Esophagus muscularis mucosa (tissue), 4 donors: ENCODE data around the gene CRACDL.

ENCODE experiments used
- CTCF ChIP-seq, 3 experiments: fragments of 200-600 bp in 2 of 3; fragments of 450-650 bp in 1 of 3; sonication (generic) in 2 of 3; IDR thresholded peaks; one replicate each; pipeline ENCODE4 v1.5.1; 2017 to 2019; ENCODE audit warnings: antibody characterized with exemption in 3 of 3, mild to moderate bottlenecking in 2 of 3, moderate library complexity in 1 of 3
- EP300 ChIP-seq: sonication (generic); formaldehyde crosslinking; IDR thresholded peaks from one replicate; pipeline ENCODE4 v1.6.1; 2017; ENCODE audit warnings: antibody characterized with exemption
- POLR2A ChIP-seq: fragments of 450-650 bp; IDR thresholded peaks from one replicate; pipeline ENCODE4 v1.6.1; 2017; ENCODE audit warnings: antibody characterized with exemption, moderate library complexity, mild to moderate bottlenecking, low read depth

GRCh38 chr2:98937906-98938305, 1.9 kb upstream of the CRACDL start:
- TF ChIP-seq POLR2A, result no peak
- no peak for TF ChIP-seq CTCF (IDR thresholded peaks at IDR 0.05)
- no peak for TF ChIP-seq EP300
